Testis (tissue), 2 donors: ENCODE results near the gene AVL9.
"Not testable (repeated sequence)": the region's sequence is repeated elsewhere in the genome, so short reads cannot be mapped to it uniquely, and the experiment has no call there.

Experiments used
- POLR2A ChIP-seq: fragments of 450-650 bp; IDR thresholded peaks from one replicate; pipeline ENCODE4 v1.6.1; 2017; ENCODE audit warnings: antibody characterized with exemption, mild to moderate bottlenecking, moderate library complexity
- TF ChIP-seq, protein P1 (sequence below), 3 experiments: fragments of 450-650 bp in 2 of 3; fragments of 200-600 bp in 1 of 3; sonication (generic) in 1 of 3; IDR thresholded peaks; one replicate each; pipeline ENCODE4 v1.5.1; 2016 to 2019; ENCODE audit warnings: antibody characterized with exemption in 3 of 3, mild to moderate bottlenecking in 2 of 3, moderate library complexity in 1 of 3

DNA sequence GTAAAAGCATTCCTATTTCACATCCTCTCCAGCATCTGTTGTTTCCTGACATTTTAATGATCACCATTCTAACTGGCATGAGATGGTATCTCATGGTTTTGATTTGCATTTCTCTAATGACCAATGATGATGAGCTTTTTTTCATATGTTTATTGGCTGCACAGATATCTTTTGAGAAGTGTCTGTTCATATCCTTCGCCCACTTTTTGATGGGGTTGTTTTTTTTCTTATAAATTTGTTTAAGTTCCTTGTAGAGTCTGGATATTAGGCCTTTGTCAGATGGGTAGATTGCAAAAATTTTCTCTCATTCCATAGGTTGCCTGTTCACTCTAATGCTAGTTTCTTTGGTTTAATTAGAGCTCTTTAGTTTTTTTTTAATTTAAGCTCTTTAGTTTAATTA is 4.9 kb downstream of the AVL9 start:
- TF ChIP-seq, protein P1, sequence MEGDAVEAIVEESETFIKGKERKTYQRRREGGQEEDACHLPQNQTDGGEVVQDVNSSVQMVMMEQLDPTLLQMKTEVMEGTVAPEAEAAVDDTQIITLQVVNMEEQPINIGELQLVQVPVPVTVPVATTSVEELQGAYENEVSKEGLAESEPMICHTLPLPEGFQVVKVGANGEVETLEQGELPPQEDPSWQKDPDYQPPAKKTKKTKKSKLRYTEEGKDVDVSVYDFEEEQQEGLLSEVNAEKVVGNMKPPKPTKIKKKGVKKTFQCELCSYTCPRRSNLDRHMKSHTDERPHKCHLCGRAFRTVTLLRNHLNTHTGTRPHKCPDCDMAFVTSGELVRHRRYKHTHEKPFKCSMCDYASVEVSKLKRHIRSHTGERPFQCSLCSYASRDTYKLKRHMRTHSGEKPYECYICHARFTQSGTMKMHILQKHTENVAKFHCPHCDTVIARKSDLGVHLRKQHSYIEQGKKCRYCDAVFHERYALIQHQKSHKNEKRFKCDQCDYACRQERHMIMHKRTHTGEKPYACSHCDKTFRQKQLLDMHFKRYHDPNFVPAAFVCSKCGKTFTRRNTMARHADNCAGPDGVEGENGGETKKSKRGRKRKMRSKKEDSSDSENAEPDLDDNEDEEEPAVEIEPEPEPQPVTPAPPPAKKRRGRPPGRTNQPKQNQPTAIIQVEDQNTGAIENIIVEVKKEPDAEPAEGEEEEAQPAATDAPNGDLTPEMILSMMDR (IDR thresholded peaks at IDR 0.05) = not testable (repeated sequence)
- TF ChIP-seq POLR2A = not testable (repeated sequence)
